GM12872 (cell line): Measurements from ENCODE around the gene TEX2.

Experiments
- CTCF ChIP-seq: IDR thresholded peaks from 3 replicates; pipeline ENCODE4 v1.5.1; 2011; ENCODE audit warnings: low read depth, mild to moderate bottlenecking, low read length, moderate library complexity; ENCODE audit not compliant: insufficient read depth

Gene TEX2

GRCh38 chr17:64160378-64160777, 102.7 kb downstream of the TEX2 start:
- TF ChIP-seq CTCF: no peak

GRCh38 chr17:64158831-64159590, 104.0 kb downstream of the TEX2 start:
- TF ChIP-seq CTCF: no peak

- no peak for TF ChIP-seq CTCF
Observed at GRCh38 chr17:64158406-64158805, 104.7 kb downstream of the TEX2 start.

GRCh38 chr17:64157669-64158180, 105.3 kb downstream of the TEX2 start:
- no peak for TF ChIP-seq CTCF

- no peak for TF ChIP-seq CTCF
Observed at GRCh38 chr17:64156670-64157069, 106.4 kb downstream of the TEX2 start.

GRCh38 chr17:64155751-64156544, 107.1 kb downstream of the TEX2 start:
- no peak for TF ChIP-seq CTCF

GRCh38 chr17:64155129-64155528, 107.9 kb downstream of the TEX2 start:
- no peak for TF ChIP-seq CTCF
